ENCODE measurements around the gene LRRC23. TPM values are rescaled to one million over a fixed set of nuclear protein-coding genes. Genes with fewer than 3 reads are reported as not detected.
"Not testable (repeated sequence)": the region's sequence is repeated elsewhere in the genome, so short reads cannot be mapped to it uniquely, and the experiment has no call there.

LRRC23 gene
- total and polyA plus RNA-seq, 4 donors = 29.6 to 61.0 (median 42.1) TPM

- H3K4me1 ChIP-seq (ENCODE audit: control insufficient read depth in 5 of 5, insufficient read depth in 5 of 5, low read length in 5 of 5) = peaks cover 0 to 32% (median 12%) of the 10 kb centered on the region in 5 donors
- ATAC-seq (ENCODE audit: insufficient read depth, low FRiP score) = peak; percentile 66
- H3K36me3 ChIP-seq (ENCODE audit: control insufficient read depth in 4 of 4, insufficient read depth in 4 of 4, low read length in 4 of 4) = peaks cover 5 to 25% (median 18%) of the 10 kb centered on the region in 4 donors
- WGBS, 2 donors = 2% methylated on average over 37 to 40 of the region's 40 CpGs
- no peaks in the 10 kb centered on the region for H3K9me3 ChIP-seq (ENCODE audit: control insufficient read depth in 4 of 4, insufficient read depth in 3 of 4, low read length in 3 of 4)
- peak overlapping the region; percentile 75 to 83 for H3K27ac ChIP-seq (ENCODE audit: low read depth in 1 of 2, low read length in 1 of 2)
- peak; percentile 92 for TF ChIP-seq CTCF (IDR thresholded peaks at IDR 0.05; ENCODE audit: control extremely low read depth, extremely low read depth)
- DNase-seq = peak; percentile 84 to 87 (median 87)
- peak overlapping the region; percentile 64 for H3K4me3 ChIP-seq
- peak overlapping the region; percentile 19 to 62 for H3K9ac ChIP-seq (ENCODE audit: insufficient read depth in 1 of 2, low read length in 2 of 2)
- no peaks in the 10 kb centered on the region for H3K27me3 ChIP-seq (ENCODE audit: control insufficient read depth in 3 of 3, insufficient read depth in 3 of 3, low read length in 2 of 3)
Measured at GRCh38 chr12:6872073-6873048, 32.3 kb upstream of the LRRC23 start.

- ATAC-seq (ENCODE audit: insufficient read depth, low FRiP score) (peak; percentile 93), DNase-seq (peak; percentile 98 to 99 (median 99))
- no peak for TF ChIP-seq CTCF (IDR thresholded peaks at IDR 0.05; ENCODE audit: control extremely low read depth, extremely low read depth)
- H3K9me3 ChIP-seq (ENCODE audit: control insufficient read depth in 4 of 4, insufficient read depth in 3 of 4, low read length in 3 of 4) = no peaks in the 10 kb centered on the region
- peak within 1 kb of the TSS; percentile 64 for H3K4me3 ChIP-seq
- H3K4me1 ChIP-seq (ENCODE audit: control insufficient read depth in 5 of 5, insufficient read depth in 5 of 5, low read length in 5 of 5) = peaks cover 0 to 29% (median 10%) of the 10 kb centered on the region in 5 donors
- H3K9ac ChIP-seq (ENCODE audit: insufficient read depth in 1 of 2, low read length in 2 of 2) = peak within 1 kb of the TSS; percentile 68 to 93
- peak within 1 kb of the TSS; percentile 83 to 92 for H3K27ac ChIP-seq (ENCODE audit: low read depth in 1 of 2, low read length in 1 of 2)
- peaks cover 5 to 25% (median 18%) of the 10 kb centered on the region in 4 donors for H3K36me3 ChIP-seq (ENCODE audit: control insufficient read depth in 4 of 4, insufficient read depth in 4 of 4, low read length in 4 of 4)
- H3K27me3 ChIP-seq (ENCODE audit: control insufficient read depth in 3 of 3, insufficient read depth in 3 of 3, low read length in 2 of 3) = no peaks in the 10 kb centered on the region
- 0% methylated on average over 62 to 66 of the region's 66 CpGs for WGBS, 2 donors
Measured at GRCh38 chr12:6873094-6874014, 31.3 kb upstream of the LRRC23 start, which contains the start of gene SPSB2. Gene SPSB2, minus strand, starts transcription at chr12:6873303. Its CDS starts 402 bp downstream, at chr12:6872901.

- Histone ChIP-seq H3K4me1 (ENCODE audit: control insufficient read depth in 5 of 5, insufficient read depth in 5 of 5, low read length in 5 of 5) (peaks cover 0 to 23% (median 8%) of the 10 kb centered on the region in 5 donors), H3K4me3 (peak overlapping the region; percentile 64), H3K36me3 (ENCODE audit: control insufficient read depth in 4 of 4, insufficient read depth in 4 of 4, low read length in 4 of 4) (peaks cover 5 to 24% (median 18%) of the 10 kb centered on the region in 4 donors), H3K27ac (ENCODE audit: low read depth in 1 of 2, low read length in 1 of 2) (peak overlapping the region in 1 of 2 donors; percentile 92), H3K9ac (ENCODE audit: insufficient read depth in 1 of 2, low read length in 2 of 2) (peak overlapping the region; percentile 68 to 93)
- ATAC-seq (ENCODE audit: insufficient read depth, low FRiP score); DNase-seq; H3K27me3 ChIP-seq (ENCODE audit: control insufficient read depth in 3 of 3, insufficient read depth in 3 of 3, low read length in 2 of 3); H3K9me3 ChIP-seq (ENCODE audit: control insufficient read depth in 4 of 4, insufficient read depth in 3 of 4, low read length in 3 of 4): not testable (repeated sequence)
- WGBS, 2 donors = 43 to 47% methylated on average over 9 of the region's 9 CpGs
Measured at GRCh38 chr12:6874015-6874368, 30.6 kb upstream of the LRRC23 start.

- Histone ChIP-seq H3K36me3 (ENCODE audit: control insufficient read depth in 4 of 4, insufficient read depth in 4 of 4, low read length in 4 of 4) (peaks cover 3 to 16% (median 8%) of the 10 kb centered on the region in 4 donors), H3K27ac (ENCODE audit: low read depth in 1 of 2, low read length in 1 of 2) (peak overlapping the region in 1 of 2 donors; percentile 18)
- not testable (repeated sequence) for DNase-seq; H3K4me3 ChIP-seq; H3K4me1 ChIP-seq (ENCODE audit: control insufficient read depth in 5 of 5, insufficient read depth in 5 of 5, low read length in 5 of 5); H3K27me3 ChIP-seq (ENCODE audit: control insufficient read depth in 3 of 3, insufficient read depth in 3 of 3, low read length in 2 of 3); ATAC-seq (ENCODE audit: insufficient read depth, low FRiP score); H3K9ac ChIP-seq (ENCODE audit: insufficient read depth in 1 of 2, low read length in 2 of 2); H3K9me3 ChIP-seq (ENCODE audit: control insufficient read depth in 4 of 4, insufficient read depth in 3 of 4, low read length in 3 of 4)
- WGBS, 2 donors = 48 to 57% methylated on average over 11 of the region's 11 CpGs
Measured at GRCh38 chr12:6879824-6880223, 24.8 kb upstream of the LRRC23 start.

All from lung (tissue), 12 donors.